Measurements from ENCODE around the gene SSR4.

SSR4 gene

GRCh38 chrX:153820601-153821000, 26.1 kb downstream of the SSR4 start:
- DNase-seq (ENCODE audit: low spot score) (no peak), ATAC-seq (ENCODE audit: low read depth) (no peak)
- TF ChIP-seq, protein P1, sequence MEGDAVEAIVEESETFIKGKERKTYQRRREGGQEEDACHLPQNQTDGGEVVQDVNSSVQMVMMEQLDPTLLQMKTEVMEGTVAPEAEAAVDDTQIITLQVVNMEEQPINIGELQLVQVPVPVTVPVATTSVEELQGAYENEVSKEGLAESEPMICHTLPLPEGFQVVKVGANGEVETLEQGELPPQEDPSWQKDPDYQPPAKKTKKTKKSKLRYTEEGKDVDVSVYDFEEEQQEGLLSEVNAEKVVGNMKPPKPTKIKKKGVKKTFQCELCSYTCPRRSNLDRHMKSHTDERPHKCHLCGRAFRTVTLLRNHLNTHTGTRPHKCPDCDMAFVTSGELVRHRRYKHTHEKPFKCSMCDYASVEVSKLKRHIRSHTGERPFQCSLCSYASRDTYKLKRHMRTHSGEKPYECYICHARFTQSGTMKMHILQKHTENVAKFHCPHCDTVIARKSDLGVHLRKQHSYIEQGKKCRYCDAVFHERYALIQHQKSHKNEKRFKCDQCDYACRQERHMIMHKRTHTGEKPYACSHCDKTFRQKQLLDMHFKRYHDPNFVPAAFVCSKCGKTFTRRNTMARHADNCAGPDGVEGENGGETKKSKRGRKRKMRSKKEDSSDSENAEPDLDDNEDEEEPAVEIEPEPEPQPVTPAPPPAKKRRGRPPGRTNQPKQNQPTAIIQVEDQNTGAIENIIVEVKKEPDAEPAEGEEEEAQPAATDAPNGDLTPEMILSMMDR (IDR thresholded peaks at IDR 0.05; ENCODE audit: poor library complexity, severe bottlenecking): no peak
- Histone ChIP-seq H3K36me3 (ENCODE audit: low read depth) (no peaks in the 10 kb centered on the region), H3K4me3 (ENCODE audit: severe bottlenecking) (no peak overlapping the region), H3K4me1 (ENCODE audit: insufficient read depth, poor library complexity, severe bottlenecking) (no peaks in the 10 kb centered on the region), H3K9me3 (ENCODE audit: severe bottlenecking) (no peaks in the 10 kb centered on the region), H3K27me3 (ENCODE audit: insufficient read depth, poor library complexity, severe bottlenecking) (no peaks in the 10 kb centered on the region), H3K27ac (ENCODE audit: poor library complexity, severe bottlenecking) (no peak overlapping the region)

- ATAC-seq (ENCODE audit: low read depth) (no peak), DNase-seq (ENCODE audit: low spot score) (no peak)
- Histone ChIP-seq H3K4me1 (ENCODE audit: insufficient read depth, poor library complexity, severe bottlenecking) (no peaks in the 10 kb centered on the region), H3K27me3 (ENCODE audit: insufficient read depth, poor library complexity, severe bottlenecking) (no peaks in the 10 kb centered on the region), H3K27ac (ENCODE audit: poor library complexity, severe bottlenecking) (no peak overlapping the region), H3K36me3 (ENCODE audit: low read depth) (no peaks in the 10 kb centered on the region), H3K9me3 (ENCODE audit: severe bottlenecking) (no peaks in the 10 kb centered on the region), H3K4me3 (ENCODE audit: severe bottlenecking) (no peak overlapping the region)
- TF ChIP-seq, protein P1 (IDR thresholded peaks at IDR 0.05; ENCODE audit: poor library complexity, severe bottlenecking): no peak
Measured at GRCh38 chrX:153821066-153821465, 26.6 kb downstream of the SSR4 start.

DNA sequence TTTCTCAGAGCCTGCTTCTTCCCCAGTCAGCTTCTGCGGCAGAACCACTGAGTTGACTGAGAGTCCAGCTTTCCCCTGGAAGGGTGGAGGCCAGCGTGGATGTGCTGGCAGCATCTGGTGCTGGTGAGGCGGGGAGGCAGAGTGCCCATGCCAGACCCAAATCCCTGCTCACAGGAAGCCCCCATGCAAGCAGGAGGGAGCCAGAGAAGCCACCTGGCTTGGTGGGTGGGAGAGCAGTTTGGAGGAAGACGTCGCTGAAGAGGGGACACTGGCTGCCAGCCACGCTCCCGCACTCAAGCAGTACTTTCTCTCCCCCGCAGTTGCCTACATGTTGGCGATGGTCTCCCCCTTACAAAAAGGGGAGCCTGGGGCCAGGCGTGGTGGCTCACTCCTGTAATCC, 29.9 kb downstream of the SSR4 start:
- TF ChIP-seq, protein P1 (IDR thresholded peaks at IDR 0.05; ENCODE audit: poor library complexity, severe bottlenecking): no peak
- Histone ChIP-seq H3K9me3 (ENCODE audit: severe bottlenecking) (no peaks in the 10 kb centered on the region), H3K27me3 (ENCODE audit: insufficient read depth, poor library complexity, severe bottlenecking) (peaks cover 7% of the 10 kb centered on the region), H3K4me3 (ENCODE audit: severe bottlenecking) (no peak overlapping the region), H3K36me3 (ENCODE audit: low read depth) (no peaks in the 10 kb centered on the region), H3K4me1 (ENCODE audit: insufficient read depth, poor library complexity, severe bottlenecking) (no peaks in the 10 kb centered on the region), H3K27ac (ENCODE audit: poor library complexity, severe bottlenecking) (no peak overlapping the region)
- no peak for DNase-seq (ENCODE audit: low spot score)
- no peak for ATAC-seq (ENCODE audit: low read depth)

GRCh38 chrX:153825042-153825441, 30.6 kb downstream of the SSR4 start:
- TF ChIP-seq, protein P1 (IDR thresholded peaks at IDR 0.05; ENCODE audit: poor library complexity, severe bottlenecking): no peak
- DNase-seq (ENCODE audit: low spot score) (no peak), ATAC-seq (ENCODE audit: low read depth) (no peak)
- no peaks in the 10 kb centered on the region for H3K36me3 ChIP-seq (ENCODE audit: low read depth)
- H3K27me3 ChIP-seq (ENCODE audit: insufficient read depth, poor library complexity, severe bottlenecking): peaks cover 13% of the 10 kb centered on the region
- H3K9me3 ChIP-seq (ENCODE audit: severe bottlenecking): no peaks in the 10 kb centered on the region
- H3K27ac ChIP-seq (ENCODE audit: poor library complexity, severe bottlenecking): no peak overlapping the region
- H3K4me3 ChIP-seq (ENCODE audit: severe bottlenecking): no peak overlapping the region
- no peaks in the 10 kb centered on the region for H3K4me1 ChIP-seq (ENCODE audit: insufficient read depth, poor library complexity, severe bottlenecking)

- DNase-seq (ENCODE audit: low spot score): no peak
- no peak overlapping the region for H3K4me3 ChIP-seq (ENCODE audit: severe bottlenecking)
- TF ChIP-seq, protein P1 (IDR thresholded peaks at IDR 0.05; ENCODE audit: poor library complexity, severe bottlenecking): no peak
- no peaks in the 10 kb centered on the region for H3K4me1 ChIP-seq (ENCODE audit: insufficient read depth, poor library complexity, severe bottlenecking)
- no peaks in the 10 kb centered on the region for H3K9me3 ChIP-seq (ENCODE audit: severe bottlenecking)
- peaks cover 21% of the 10 kb centered on the region for H3K27me3 ChIP-seq (ENCODE audit: insufficient read depth, poor library complexity, severe bottlenecking)
- H3K36me3 ChIP-seq (ENCODE audit: low read depth): no peaks in the 10 kb centered on the region
- no peak overlapping the region for H3K27ac ChIP-seq (ENCODE audit: poor library complexity, severe bottlenecking)
- no peak for ATAC-seq (ENCODE audit: low read depth)
Measured at GRCh38 chrX:153827016-153827415, 32.5 kb downstream of the SSR4 start.

All from RWPE2 (cell line).